CD14-positive monocyte (primary cell): ENCODE measurements around the gene RNF149. TPM values are rescaled to one million over a fixed set of nuclear protein-coding genes. Genes with fewer than 3 reads are reported as not detected.
A peak's percentile ranks its signal among the peaks of the same experiment; 100 is the strongest.
"Not testable (repeated sequence)": the region's sequence is repeated elsewhere in the genome, so short reads cannot be mapped to it uniquely, and the experiment has no call there.

ENCODE experiments used
- DNase-seq, 3 donors: peaks; one replicate each; pipeline ENCODE4 v3.0.0-alpha.2; 2011 to 2022
- H2AFZ ChIP-seq: 2 replicates; pipeline ENCODE4 v1.6.0; 2012; ENCODE audit warnings: mild to moderate bottlenecking, low read depth, low read length, inconsistent platforms; ENCODE audit not compliant: insufficient read depth, poor library complexity, severe bottlenecking
- H3K27ac ChIP-seq, 2 donors: 1 replicate in 1 of 2; 2 replicates in 1 of 2; pipeline ENCODE4 v1.5.1; 2012 to 2013; ENCODE audit warnings: low read length in 2 of 2, control low read depth in 1 of 2, inconsistent platforms in 1 of 2, low read depth in 1 of 2, mild to moderate bottlenecking in 1 of 2
- H3K27me3 ChIP-seq, 2 donors: one replicate each; pipeline versions ENCODE4 v1.6.0 to v1.6.1; 2011 to 2013; ENCODE audit warnings: low read length in 2 of 2; ENCODE audit not compliant: control insufficient read depth in 2 of 2, insufficient read depth in 2 of 2
- H3K36me3 ChIP-seq, 2 donors: replicated peaks in 1 of 2; 1 replicate in 1 of 2; 2 replicates in 1 of 2; pipeline versions ENCODE4 v1.5.1 to v1.6.1; 2012 to 2013; ENCODE audit warnings: low read length in 2 of 2, control low read depth in 1 of 2, inconsistent platforms in 1 of 2, mild to moderate bottlenecking in 1 of 2; ENCODE audit not compliant: insufficient read depth in 2 of 2, control insufficient read depth in 1 of 2
- H3K4me1 ChIP-seq, 2 donors: 1 replicate in 1 of 2; 2 replicates in 1 of 2; pipeline versions ENCODE4 v1.5.1 to v1.6.1; 2012 to 2013; ENCODE audit warnings: low read length in 2 of 2, control low read depth in 1 of 2, inconsistent platforms in 1 of 2, mild to moderate bottlenecking in 1 of 2, moderate library complexity in 1 of 2; ENCODE audit not compliant: insufficient read depth in 2 of 2, control insufficient read depth in 1 of 2
- H3K4me2 ChIP-seq: replicated peaks from 2 replicates; pipeline ENCODE3; 2012; ENCODE audit warnings: low read length, moderate library complexity, mild to moderate bottlenecking; ENCODE audit not compliant: poor library complexity, severe bottlenecking; ENCODE audit errors: extremely low read depth
- H3K4me3 ChIP-seq, 3 experiments: fragments of 200-600 bp in 1 of 3; sonication (generic) in 1 of 3; replicated peaks in 1 of 3; 1 replicate in 2 of 3; 2 replicates in 1 of 3; pipeline ENCODE4 v1.5.1; 2011 to 2013; ENCODE audit warnings: low read length in 3 of 3, mild to moderate bottlenecking in 3 of 3, control low read depth in 2 of 3, low read depth in 2 of 3, inconsistent platforms in 1 of 3, moderate library complexity in 1 of 3
- H3K79me2 ChIP-seq: 2 replicates; pipeline ENCODE4 v1.6.0; 2012; ENCODE audit warnings: mild to moderate bottlenecking, control low read depth, inconsistent platforms, low read length, moderate library complexity; ENCODE audit not compliant: insufficient read depth
- H3K9ac ChIP-seq: 2 replicates; pipeline ENCODE4 v1.6.0; 2017; ENCODE audit warnings: low read length, mild to moderate bottlenecking; ENCODE audit not compliant: insufficient read depth, poor library complexity, severe bottlenecking
- H3K9me3 ChIP-seq, 2 donors: replicated peaks in 1 of 2; 1 replicate in 1 of 2; 2 replicates in 1 of 2; pipeline versions ENCODE4 v1.5.1 to v1.6.1; 2012 to 2013; ENCODE audit warnings: low read length in 2 of 2, control low read depth in 1 of 2; ENCODE audit not compliant: control insufficient read depth in 1 of 2, insufficient read depth in 1 of 2
- H4K20me1 ChIP-seq: 2 replicates; pipeline ENCODE4 v1.6.0; 2012; ENCODE audit warnings: mild to moderate bottlenecking, low read length, control low read depth, moderate library complexity; ENCODE audit not compliant: insufficient read depth
- H3K27ac Mint-ChIP-seq, 7 donors: one replicate each; pipeline ENCODE4 v1.8.0; 2020; ENCODE audit warnings: mild to moderate bottlenecking in 7 of 7, mixed read lengths in 7 of 7, moderate library complexity in 6 of 7, inconsistent platforms in 2 of 7
- H3K27me3 Mint-ChIP-seq, 3 donors: one replicate each; pipeline ENCODE4 v1.8.0; 2021 to 2022; ENCODE audit warnings: low read depth in 3 of 3, mild to moderate bottlenecking in 3 of 3, mixed read lengths in 3 of 3, moderate library complexity in 3 of 3, inconsistent platforms in 1 of 3
- H3K36me3 Mint-ChIP-seq, 2 donors: one replicate each; pipeline ENCODE4 v1.8.0; 2020; ENCODE audit warnings: mixed read lengths in 2 of 2, inconsistent platforms in 1 of 2, mild to moderate bottlenecking in 1 of 2
- H3K4me1 Mint-ChIP-seq: one replicate; pipeline ENCODE4 v1.8.0; 2020; ENCODE audit warnings: mild to moderate bottlenecking, mixed read lengths
- H3K4me3 Mint-ChIP-seq, 2 donors: one replicate each; pipeline ENCODE4 v1.8.0; 2020; ENCODE audit warnings: mild to moderate bottlenecking in 2 of 2, mixed read lengths in 2 of 2, moderate library complexity in 1 of 2
- H3K9me3 Mint-ChIP-seq, 7 donors: one replicate each; pipeline ENCODE4 v1.8.0; 2020 to 2022; ENCODE audit warnings: mixed read lengths in 7 of 7, mild to moderate bottlenecking in 6 of 7, moderate library complexity in 6 of 7, inconsistent platforms in 2 of 7
- CTCF ChIP-seq: fragments of 200-600 bp; IDR thresholded peaks from one replicate; pipeline ENCODE4 v1.8.0; 2022; ENCODE audit warnings: antibody characterized with exemption, mild to moderate bottlenecking
- WGBS: methylation state at CpG from one replicate; pipeline ENCODE4 v1.1.5; 2013; ENCODE audit warnings: missing lambda C conversion rate; ENCODE audit not compliant: insufficient coverage; 5-methylcytosine and 5-hydroxymethylcytosine counted together
- intact Hi-C, 2 donors: fragments of 100-400 bp; cut with micrococcal nuclease; formaldehyde crosslinking; loops; one replicate each; pipeline versions ENCODE4 v1.15.0 to v1.15.1; 2023
- polyA plus RNA-seq, 3 donors: library from polyadenylated mRNA; depleted of rRNA in 1 of 3; unstranded in 2 of 3; stranded (reverse) in 1 of 3; fragments of 300-500 nt in 2 of 3; fragments of >200 nt in 1 of 3; fragmentation: Illumina TruSeq in 2 of 3; gene quantifications; 1 replicate in 2 of 3; 2 replicates in 1 of 3; pipeline ENCODE4 v1.2.3, GENCODE V29; 2012 to 2021

Gene RNF149
- polyA plus RNA-seq, 3 donors: 112 to 148 (median 141) TPM

- Histone ChIP-seq H3K27me3 (no peaks in the 10 kb centered on the region), H3K4me3 (no peak overlapping the region), H3K4me1 (no peaks in the 10 kb centered on the region), H4K20me1 (no peaks in the 10 kb centered on the region), H2AFZ (no peak overlapping the region), H3K9me3 (no peaks in the 10 kb centered on the region), H3K79me2 (no peaks in the 10 kb centered on the region), H3K36me3 (no peaks in the 10 kb centered on the region), H3K27ac (no peak overlapping the region), H3K9ac (no peak overlapping the region), H3K4me2 (no peak overlapping the region)
- Mint-ChIP-seq H3K27me3 (peaks cover 0 to 3% (median 1%) of the 10 kb centered on the region in 3 donors), H3K27ac (no peak overlapping the region), H3K9me3 (peaks cover 0 to 2% (median 0%) of the 10 kb centered on the region in 7 donors), H3K4me3 (no peak overlapping the region), H3K4me1 (peaks cover 3% of the 10 kb centered on the region), H3K36me3 (no peaks in the 10 kb centered on the region)
- intact Hi-C loops: no loop called here
- no peak for TF ChIP-seq CTCF
- DNase-seq: no peak
- WGBS: 81% methylated on average over 8 of the region's 10 CpGs
Observed at GRCh38 chr2:101355401-101356054, 47.0 kb upstream of the RNF149 start.

DNA sequence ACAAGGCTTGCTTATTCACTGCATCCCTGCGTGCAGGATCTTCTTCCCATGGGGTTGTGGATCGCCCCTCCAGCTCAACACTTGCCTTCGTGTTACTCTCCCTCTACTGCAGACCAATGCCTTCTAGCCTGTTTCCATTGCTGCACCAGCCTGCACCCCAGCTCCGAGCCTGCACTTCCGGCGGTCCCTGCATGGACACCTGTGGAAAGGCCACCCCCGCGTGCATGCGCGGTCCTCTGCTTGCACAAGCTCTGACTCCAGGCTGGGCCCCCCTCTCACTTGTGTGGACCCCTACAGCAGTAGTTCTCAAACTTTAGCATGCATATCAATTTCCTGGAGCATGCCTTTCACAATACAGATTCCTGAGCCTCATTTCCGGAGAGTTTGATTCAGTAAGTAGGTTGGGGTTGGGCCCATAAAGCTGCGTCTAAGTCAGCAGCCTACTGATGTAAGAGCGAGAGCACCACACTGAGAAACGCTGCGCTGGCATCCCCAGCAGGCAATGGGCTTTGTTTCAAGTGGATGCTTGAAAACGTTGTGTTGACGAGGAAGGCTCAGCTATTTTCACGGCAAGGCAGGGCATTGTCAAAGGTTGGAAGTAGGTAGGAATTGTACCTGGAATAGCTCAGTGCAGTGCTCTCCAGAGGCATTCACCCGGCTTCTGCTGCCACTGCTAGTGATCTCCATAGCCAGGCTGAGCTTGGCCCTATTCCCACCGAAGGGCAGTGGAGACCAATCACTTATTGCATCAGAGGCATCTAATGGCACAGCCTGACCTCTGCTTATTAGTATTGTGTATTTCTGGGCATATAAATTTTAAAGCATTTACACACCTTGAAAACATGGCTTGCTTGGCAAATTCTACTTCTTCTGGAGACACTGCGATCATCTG lies 46.2 kb upstream of the RNF149 start:
- Histone ChIP-seq H3K9me3 (no peaks in the 10 kb centered on the region), H4K20me1 (no peaks in the 10 kb centered on the region), H3K79me2 (no peaks in the 10 kb centered on the region), H2AFZ (no peak overlapping the region), H3K9ac (no peak overlapping the region), H3K4me2 (no peak overlapping the region), H3K36me3 (no peaks in the 10 kb centered on the region), H3K27me3 (no peaks in the 10 kb centered on the region), H3K4me1 (no peaks in the 10 kb centered on the region), H3K27ac (no peak overlapping the region), H3K4me3 (no peak overlapping the region)
- no peak for TF ChIP-seq CTCF
- Mint-ChIP-seq H3K9me3 (peaks cover 0 to 2% (median 0%) of the 10 kb centered on the region in 7 donors), H3K4me1 (peaks cover 8% of the 10 kb centered on the region), H3K4me3 (no peak overlapping the region), H3K27ac (peak overlapping the region in 1 of 7 donors; percentile 51), H3K36me3 (no peaks in the 10 kb centered on the region), H3K27me3 (peaks cover 0 to 3% (median 1%) of the 10 kb centered on the region in 3 donors)
- DNase-seq: no peak
- intact Hi-C loops: no loop called here
- 96% methylated on average over 16 of the region's 21 CpGs for WGBS

DNA sequence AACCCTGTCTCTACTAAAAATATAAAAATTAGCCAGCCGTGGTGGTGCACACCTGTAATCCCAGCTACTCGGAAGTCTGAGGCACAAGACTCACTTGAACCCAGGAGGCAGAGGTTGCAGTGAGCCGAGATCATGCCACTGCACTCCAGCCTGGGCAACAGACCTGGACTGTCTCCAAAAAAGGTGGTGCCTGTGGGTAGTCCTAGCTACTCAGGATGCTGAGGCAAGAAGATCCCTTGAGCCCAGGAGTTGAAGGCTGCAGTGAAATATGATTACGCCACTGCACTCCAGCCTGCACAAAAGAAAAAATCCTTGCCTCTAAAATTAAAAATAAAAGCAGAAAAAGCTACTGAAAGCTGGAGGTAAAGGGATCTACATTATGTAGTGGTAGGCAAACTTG lies 44.1 kb upstream of the RNF149 start:
- H3K9ac ChIP-seq, DNase-seq, H3K27me3 Mint-ChIP-seq, H4K20me1 ChIP-seq, H3K9me3 ChIP-seq, H3K9me3 Mint-ChIP-seq, H3K79me2 ChIP-seq, H3K4me3 ChIP-seq, H3K27ac ChIP-seq, H3K36me3 ChIP-seq, H3K36me3 Mint-ChIP-seq, intact Hi-C loops, H2AFZ ChIP-seq, H3K27me3 ChIP-seq, H3K4me1 ChIP-seq, H3K4me3 Mint-ChIP-seq, H3K4me2 ChIP-seq: not testable (repeated sequence)
- H3K27ac Mint-ChIP-seq: peak overlapping the region in 1 of 7 donors; percentile 50
- 91% methylated on average over 3 of the region's 4 CpGs for WGBS
- peaks cover 11% of the 10 kb centered on the region for H3K4me1 Mint-ChIP-seq
